ENCODE results near the gene PTPRG.
A peak's percentile ranks its signal among the peaks of the same experiment; 100 is the strongest.

PTPRG gene

DNA sequence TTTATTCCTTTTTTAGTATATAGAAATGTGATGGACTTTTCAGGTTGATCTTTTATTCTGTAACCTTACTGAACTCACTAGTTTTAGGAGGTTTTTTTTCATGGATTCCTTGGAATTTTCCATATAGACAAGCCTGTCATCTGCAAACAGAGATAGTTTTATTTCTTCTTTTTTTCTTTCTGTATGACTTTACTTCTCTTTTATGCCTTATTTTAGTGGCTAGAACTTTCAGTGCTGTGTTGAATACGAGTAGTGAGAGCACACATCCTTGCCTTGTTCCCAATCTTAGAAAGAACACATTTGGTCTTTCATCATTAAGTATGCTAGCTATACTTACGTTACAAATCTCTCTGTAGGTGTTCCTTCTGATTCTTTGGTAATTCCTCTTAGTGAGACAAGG, 336.5 kb downstream of the PTPRG start:
- TF ChIP-seq, protein P1, sequence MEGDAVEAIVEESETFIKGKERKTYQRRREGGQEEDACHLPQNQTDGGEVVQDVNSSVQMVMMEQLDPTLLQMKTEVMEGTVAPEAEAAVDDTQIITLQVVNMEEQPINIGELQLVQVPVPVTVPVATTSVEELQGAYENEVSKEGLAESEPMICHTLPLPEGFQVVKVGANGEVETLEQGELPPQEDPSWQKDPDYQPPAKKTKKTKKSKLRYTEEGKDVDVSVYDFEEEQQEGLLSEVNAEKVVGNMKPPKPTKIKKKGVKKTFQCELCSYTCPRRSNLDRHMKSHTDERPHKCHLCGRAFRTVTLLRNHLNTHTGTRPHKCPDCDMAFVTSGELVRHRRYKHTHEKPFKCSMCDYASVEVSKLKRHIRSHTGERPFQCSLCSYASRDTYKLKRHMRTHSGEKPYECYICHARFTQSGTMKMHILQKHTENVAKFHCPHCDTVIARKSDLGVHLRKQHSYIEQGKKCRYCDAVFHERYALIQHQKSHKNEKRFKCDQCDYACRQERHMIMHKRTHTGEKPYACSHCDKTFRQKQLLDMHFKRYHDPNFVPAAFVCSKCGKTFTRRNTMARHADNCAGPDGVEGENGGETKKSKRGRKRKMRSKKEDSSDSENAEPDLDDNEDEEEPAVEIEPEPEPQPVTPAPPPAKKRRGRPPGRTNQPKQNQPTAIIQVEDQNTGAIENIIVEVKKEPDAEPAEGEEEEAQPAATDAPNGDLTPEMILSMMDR (IDR thresholded peaks at IDR 0.05; ENCODE audit: low read depth, low read length), result no peak
- no peak for TF ChIP-seq EZH2phosphoT487 (IDR thresholded peaks at IDR 0.05; ENCODE audit: low read depth)
- Histone ChIP-seq H3K36me3 (replicated peaks; ENCODE audit: low read depth, low read length) (no peaks in the 10 kb centered on the region), H3K79me2 (ENCODE audit: low read length) (peaks cover 10% of the 10 kb centered on the region; the same call in 1 of the 2 replicates), H2AFZ (ENCODE audit: low read depth, low read length) (no peak overlapping the region), H3K4me3 (ENCODE audit: low read length) (peak overlapping the region; percentile 53), H3K9ac (ENCODE audit: low read length) (peak overlapping the region; percentile 43; the same call in 1 of the 2 replicates), H3K27ac (ENCODE audit: low read length) (peak overlapping the region; percentile 78), H3K27me3 (ENCODE audit: low read depth, low read length) (no peaks in the 10 kb centered on the region), H4K20me1 (ENCODE audit: insufficient read depth, low read length) (no peaks in the 10 kb centered on the region), H3K9me3 (ENCODE audit: insufficient read depth, low read length) (no peaks in the 10 kb centered on the region), H3K4me2 (ENCODE audit: low read length) (peak overlapping the region; percentile 80), H3K4me1 (ENCODE audit: low read length) (peaks cover 70% of the 10 kb centered on the region)

DNA sequence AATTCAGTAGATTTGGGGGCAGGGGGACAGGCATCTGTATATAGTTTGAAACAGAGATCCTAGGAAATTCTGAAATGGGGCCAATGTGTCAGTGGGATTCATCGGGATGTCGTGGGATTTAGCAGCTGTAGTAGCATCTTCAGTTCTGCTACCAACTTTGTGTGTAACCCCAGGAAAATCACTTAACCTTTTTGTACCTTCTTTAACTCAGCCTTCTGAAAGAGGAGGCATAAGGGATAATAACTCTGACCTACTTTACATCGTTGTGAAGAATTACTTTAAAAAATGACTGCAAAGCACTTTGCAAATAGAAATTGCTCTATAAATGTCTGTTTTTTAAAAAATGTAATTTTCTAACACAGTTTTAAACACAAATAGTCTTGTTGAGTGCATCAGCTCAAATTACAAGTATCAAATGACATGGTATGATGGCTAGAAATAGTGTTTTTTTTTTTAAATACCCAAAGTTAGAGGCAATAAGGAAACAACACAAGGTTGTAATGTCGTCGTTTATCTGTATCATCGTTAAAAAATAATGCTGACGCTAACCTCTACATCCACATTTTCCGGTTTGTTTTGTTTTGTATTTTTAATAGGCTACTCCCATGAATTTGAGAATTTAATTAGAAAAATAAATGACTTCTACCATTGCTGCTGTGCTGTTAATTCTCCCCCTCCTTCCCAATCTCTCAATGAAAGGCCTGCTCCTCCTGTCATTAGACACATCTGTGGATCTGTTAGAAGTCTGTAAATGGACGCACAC, 338.5 kb downstream of the PTPRG start:
- Histone ChIP-seq H3K27me3 (ENCODE audit: low read depth, low read length) (no peaks in the 10 kb centered on the region), H3K4me3 (ENCODE audit: low read length) (no peak overlapping the region), H4K20me1 (ENCODE audit: insufficient read depth, low read length) (no peaks in the 10 kb centered on the region), H2AFZ (ENCODE audit: low read depth, low read length) (no peak overlapping the region), H3K36me3 (replicated peaks; ENCODE audit: low read depth, low read length) (no peaks in the 10 kb centered on the region), H3K9ac (ENCODE audit: low read length) (no peak overlapping the region), H3K9me3 (ENCODE audit: insufficient read depth, low read length) (no peaks in the 10 kb centered on the region), H3K27ac (ENCODE audit: low read length) (no peak overlapping the region), H3K4me1 (ENCODE audit: low read length) (peaks cover 75% of the 10 kb centered on the region), H3K79me2 (ENCODE audit: low read length) (peaks cover 10% of the 10 kb centered on the region; the same call in 1 of the 2 replicates), H3K4me2 (ENCODE audit: low read length) (no peak overlapping the region)
- TF ChIP-seq, protein P1 (IDR thresholded peaks at IDR 0.05; ENCODE audit: low read depth, low read length), result no peak

DNA sequence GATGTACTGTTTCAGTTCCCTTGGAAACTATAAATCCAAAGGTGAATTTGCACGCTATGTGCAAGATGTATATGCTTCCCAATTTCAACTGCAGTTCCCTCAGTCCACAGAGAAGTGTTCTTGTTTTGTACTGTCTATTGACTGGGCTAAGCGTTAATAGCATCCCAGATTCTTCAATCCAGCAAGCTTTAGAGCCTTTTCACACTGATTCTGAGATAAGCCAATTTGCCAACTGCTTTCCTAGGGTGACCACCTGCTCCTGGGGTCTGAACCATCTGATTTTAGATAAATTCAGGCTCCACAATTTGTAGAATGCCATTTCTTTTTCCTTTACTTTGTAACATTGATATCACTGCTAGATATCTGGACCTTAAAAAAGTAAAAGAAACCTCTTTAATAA, 340.1 kb downstream of the PTPRG start:
- Histone ChIP-seq H3K27me3 (ENCODE audit: low read depth, low read length) (no peaks in the 10 kb centered on the region), H3K79me2 (ENCODE audit: low read length) (peaks cover 10% of the 10 kb centered on the region; the same call in 1 of the 2 replicates), H2AFZ (ENCODE audit: low read depth, low read length) (no peak overlapping the region), H3K4me2 (ENCODE audit: low read length) (no peak overlapping the region), H3K36me3 (replicated peaks; ENCODE audit: low read depth, low read length) (no peaks in the 10 kb centered on the region), H3K27ac (ENCODE audit: low read length) (no peak overlapping the region), H4K20me1 (ENCODE audit: insufficient read depth, low read length) (no peaks in the 10 kb centered on the region), H3K4me1 (ENCODE audit: low read length) (peaks cover 67% of the 10 kb centered on the region), H3K9ac (ENCODE audit: low read length) (no peak overlapping the region), H3K9me3 (ENCODE audit: insufficient read depth, low read length) (no peaks in the 10 kb centered on the region), H3K4me3 (ENCODE audit: low read length) (no peak overlapping the region)
- TF ChIP-seq, protein P1 (IDR thresholded peaks at IDR 0.05; ENCODE audit: low read depth, low read length), result no peak
- no peak for TF ChIP-seq EZH2phosphoT487 (IDR thresholded peaks at IDR 0.05; ENCODE audit: low read depth)

DNA sequence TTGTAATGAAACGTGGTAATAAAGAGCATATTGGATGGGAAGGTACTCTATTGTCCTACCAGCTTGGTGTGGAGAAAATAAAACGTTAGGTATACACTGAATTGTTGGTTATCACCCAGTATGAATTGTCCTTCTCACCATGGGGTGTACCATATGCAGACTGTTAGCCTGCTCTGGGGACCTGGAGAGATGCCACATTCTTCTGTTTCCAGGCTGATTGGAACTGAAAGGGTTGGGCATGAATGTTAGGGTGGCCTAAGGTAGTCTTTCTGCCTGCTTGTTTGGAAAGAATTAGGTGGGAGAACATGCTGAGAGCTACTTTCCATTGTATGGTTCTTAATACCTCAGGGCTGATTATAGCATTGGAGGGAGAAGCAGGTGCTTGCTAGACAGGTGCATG, 340.6 kb downstream of the PTPRG start:
- no peak overlapping the region for H3K9ac ChIP-seq (ENCODE audit: low read length)
- H3K4me1 ChIP-seq (ENCODE audit: low read length), result peaks cover 62% of the 10 kb centered on the region
- H3K79me2 ChIP-seq (ENCODE audit: low read length), result peaks cover 10% of the 10 kb centered on the region; the same call in 1 of the 2 replicates
- H3K36me3 ChIP-seq (replicated peaks; ENCODE audit: low read depth, low read length), result no peaks in the 10 kb centered on the region
- no peaks in the 10 kb centered on the region for H3K9me3 ChIP-seq (ENCODE audit: insufficient read depth, low read length)
- TF ChIP-seq, protein P1 (IDR thresholded peaks at IDR 0.05; ENCODE audit: low read depth, low read length), result no peak
- TF ChIP-seq EZH2phosphoT487 (IDR thresholded peaks at IDR 0.05; ENCODE audit: low read depth), result no peak
- H3K4me3 ChIP-seq (ENCODE audit: low read length), result no peak overlapping the region
- no peak overlapping the region for H3K27ac ChIP-seq (ENCODE audit: low read length)
- no peaks in the 10 kb centered on the region for H4K20me1 ChIP-seq (ENCODE audit: insufficient read depth, low read length)
- no peak overlapping the region for H3K4me2 ChIP-seq (ENCODE audit: low read length)
- H2AFZ ChIP-seq (ENCODE audit: low read depth, low read length), result no peak overlapping the region
- no peaks in the 10 kb centered on the region for H3K27me3 ChIP-seq (ENCODE audit: low read depth, low read length)

Data from OCI-LY3 (cell line).